Measurements from ENCODE around the gene PARD3.

PARD3 gene

DNA sequence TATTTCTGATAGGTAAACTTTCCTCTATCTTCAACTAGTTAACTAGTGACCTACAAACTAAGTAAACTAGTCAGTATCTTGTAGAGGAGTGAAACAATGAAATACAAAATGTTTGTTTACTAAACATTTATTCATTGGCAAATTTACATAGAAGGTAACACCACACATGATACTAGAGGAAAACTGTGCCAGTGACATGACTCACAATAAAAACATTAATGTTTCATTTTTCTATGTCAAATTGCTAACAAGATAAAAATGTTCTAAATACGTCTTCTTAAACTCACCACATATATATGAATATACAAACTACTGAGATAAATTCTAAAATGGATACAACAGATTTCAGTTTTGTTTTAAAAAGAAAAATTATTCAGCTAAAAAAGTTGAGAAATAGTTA is 471.3 kb downstream of the PARD3 start:
- no peak overlapping the region for H3K4me3 ChIP-seq
- no peaks in the 10 kb centered on the region for H3K36me3 ChIP-seq (replicated peaks)
- no peaks in the 10 kb centered on the region for H3K4me1 ChIP-seq
- in situ Hi-C loops (cut with MboI; ENCODE audit: low sequenced_read_pairs), result no loop called here
- no peaks in the 10 kb centered on the region for H3K27me3 ChIP-seq (ENCODE audit: low read depth)
- no peak for DNase-seq (ENCODE audit: low spot score in 2 of 2)
- H3K9me3 ChIP-seq, result no peaks in the 10 kb centered on the region

DNA sequence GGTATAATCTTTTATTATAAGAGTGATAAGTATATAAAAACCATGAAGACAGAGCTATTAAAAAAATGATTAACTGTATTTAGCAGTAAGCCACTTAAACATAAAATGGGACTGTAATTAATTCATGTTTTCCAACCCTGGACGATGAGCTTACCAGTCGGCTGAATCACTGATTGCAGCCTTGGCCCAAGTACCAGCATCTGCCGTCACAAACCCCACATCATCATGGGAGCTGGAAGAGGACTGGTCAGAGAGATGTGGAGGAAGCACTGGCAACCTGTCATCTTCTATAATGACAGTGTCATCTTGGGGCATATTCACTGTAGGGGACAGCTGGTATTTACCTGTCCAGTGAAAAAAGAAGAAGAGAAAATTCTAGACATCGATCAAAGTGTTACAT is 473.6 kb downstream of the PARD3 start:
- no peaks in the 10 kb centered on the region for H3K9me3 ChIP-seq
- H3K4me3 ChIP-seq, result no peak overlapping the region
- no peaks in the 10 kb centered on the region for H3K36me3 ChIP-seq (replicated peaks)
- in situ Hi-C loops (cut with MboI; ENCODE audit: low sequenced_read_pairs), result no loop called here
- DNase-seq (ENCODE audit: low spot score in 2 of 2), result no peak
- no peaks in the 10 kb centered on the region for H3K4me1 ChIP-seq
- no peaks in the 10 kb centered on the region for H3K27me3 ChIP-seq (ENCODE audit: low read depth)

- no peak for DNase-seq (ENCODE audit: low spot score in 2 of 2)
- Histone ChIP-seq H3K4me3 (no peak overlapping the region), H3K4me1 (no peaks in the 10 kb centered on the region), H3K36me3 (replicated peaks) (no peaks in the 10 kb centered on the region), H3K9me3 (no peaks in the 10 kb centered on the region), H3K27me3 (ENCODE audit: low read depth) (no peaks in the 10 kb centered on the region)
- in situ Hi-C loops (cut with MboI; ENCODE audit: low sequenced_read_pairs), result no loop called here
Observed at GRCh38 chr10:34340934-34341333, 474.2 kb downstream of the PARD3 start.

- no peak overlapping the region for H3K4me3 ChIP-seq
- no peaks in the 10 kb centered on the region for H3K27me3 ChIP-seq (ENCODE audit: low read depth)
- no peaks in the 10 kb centered on the region for H3K4me1 ChIP-seq
- H3K9me3 ChIP-seq, result no peaks in the 10 kb centered on the region
- DNase-seq (ENCODE audit: low spot score in 2 of 2), result no peak
- in situ Hi-C loops (cut with MboI; ENCODE audit: low sequenced_read_pairs), result no loop called here
- H3K36me3 ChIP-seq (replicated peaks), result no peaks in the 10 kb centered on the region
Observed at GRCh38 chr10:34339816-34340553, 475.1 kb downstream of the PARD3 start.

DNA sequence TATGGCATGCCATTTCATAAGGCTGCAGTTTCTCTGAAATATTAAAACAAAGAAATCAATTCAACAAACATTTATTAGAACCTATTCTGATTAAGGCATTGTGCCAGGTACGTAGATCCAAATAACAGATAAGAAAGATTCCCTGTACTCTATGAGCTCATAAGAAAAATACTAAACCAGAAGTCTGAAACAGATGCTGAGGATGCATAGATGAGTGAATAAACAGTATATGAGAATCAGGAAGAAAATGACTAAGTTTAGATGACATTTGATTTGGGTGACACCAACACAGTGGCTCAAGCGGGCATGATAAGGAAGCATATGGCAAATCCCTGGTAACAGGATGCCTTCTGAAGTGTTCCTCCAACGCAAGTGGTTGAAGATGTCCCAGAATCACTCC is 477.2 kb downstream of the PARD3 start:
- no peak overlapping the region for H3K4me3 ChIP-seq
- no peak for DNase-seq (ENCODE audit: low spot score in 2 of 2)
- no peaks in the 10 kb centered on the region for H3K9me3 ChIP-seq
- H3K4me1 ChIP-seq, result peaks cover 5% of the 10 kb centered on the region
- H3K36me3 ChIP-seq (replicated peaks), result no peaks in the 10 kb centered on the region
- H3K27me3 ChIP-seq (ENCODE audit: low read depth), result no peaks in the 10 kb centered on the region
- in situ Hi-C loops (cut with MboI; ENCODE audit: low sequenced_read_pairs), result no loop called here

DNA sequence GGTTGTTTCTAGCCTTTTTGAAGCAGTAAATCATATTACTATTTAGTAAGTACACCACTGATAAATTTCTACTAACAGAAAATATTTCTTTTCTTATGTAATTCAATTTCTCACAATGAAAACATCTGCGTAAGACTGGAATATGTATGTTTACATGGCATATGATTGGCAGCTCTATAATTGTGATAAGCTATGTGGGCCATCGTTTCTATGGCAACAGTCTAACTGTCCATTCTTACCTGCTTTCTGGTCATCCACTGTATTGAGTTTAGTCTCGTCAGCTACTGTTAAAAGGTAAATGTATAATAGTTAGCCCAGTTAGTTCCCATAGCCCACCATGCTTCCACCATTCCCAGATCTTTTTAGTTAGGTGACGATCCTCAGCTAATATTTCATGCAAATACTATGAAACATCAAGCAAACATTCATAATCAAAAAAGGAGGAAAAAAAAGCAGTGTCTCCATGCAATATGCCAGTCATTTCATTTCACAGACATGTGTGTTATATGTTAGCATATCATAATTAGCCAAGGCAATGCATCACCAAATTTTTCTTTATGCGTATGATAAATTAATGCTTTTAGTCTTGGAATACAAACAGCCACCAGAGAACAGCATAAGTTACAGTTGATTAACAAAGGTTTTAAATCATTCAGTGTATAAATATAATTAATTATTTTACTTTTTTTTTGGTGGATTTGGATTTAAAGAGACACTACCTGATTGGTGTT is 479.0 kb downstream of the PARD3 start:
- in situ Hi-C loops (cut with MboI; ENCODE audit: low sequenced_read_pairs), result no loop called here
- Histone ChIP-seq H3K4me3 (no peak overlapping the region), H3K9me3 (no peaks in the 10 kb centered on the region), H3K27me3 (ENCODE audit: low read depth) (no peaks in the 10 kb centered on the region), H3K4me1 (peaks cover 5% of the 10 kb centered on the region), H3K36me3 (replicated peaks) (no peaks in the 10 kb centered on the region; the same call in 1 of the 2 replicates)
- no peak for DNase-seq (ENCODE audit: low spot score in 2 of 2)

DNA sequence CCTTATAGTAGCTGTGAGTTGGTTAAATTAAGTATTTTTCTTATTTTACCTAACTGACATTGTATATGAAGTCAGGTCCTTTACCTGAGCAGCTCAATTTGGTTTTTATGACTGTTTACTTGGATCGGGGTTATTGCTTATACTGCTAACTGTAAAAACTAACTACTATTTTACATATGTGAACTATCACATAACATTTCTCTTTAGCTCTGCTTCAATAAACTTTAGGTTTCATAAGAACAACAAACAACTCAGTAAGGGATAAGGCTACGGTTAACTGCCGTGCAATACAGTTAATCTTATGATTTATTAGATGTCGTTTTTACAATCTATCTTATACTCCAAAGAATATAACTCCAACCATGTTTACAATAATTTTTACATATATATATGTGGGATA is 480.2 kb downstream of the PARD3 start:
- in situ Hi-C loops (cut with MboI; ENCODE audit: low sequenced_read_pairs), result no loop called here

GRCh38 chr10:34333513-34333912 is 481.6 kb downstream of the PARD3 start:
- Histone ChIP-seq H3K27me3 (ENCODE audit: low read depth) (no peaks in the 10 kb centered on the region), H3K9me3 (no peaks in the 10 kb centered on the region), H3K4me3 (no peak overlapping the region), H3K4me1 (peaks cover 5% of the 10 kb centered on the region), H3K36me3 (replicated peaks) (no peaks in the 10 kb centered on the region; the same call in 1 of the 2 replicates)
- DNase-seq (ENCODE audit: low spot score in 2 of 2), result no peak
- in situ Hi-C loops (cut with MboI; ENCODE audit: low sequenced_read_pairs), result no loop called here

More for the DNA sequence above, 480.2 kb downstream of the PARD3 start:
- DNase-seq (ENCODE audit: low spot score in 2 of 2), result no peak
- peaks cover 5% of the 10 kb centered on the region for H3K4me1 ChIP-seq
- no peaks in the 10 kb centered on the region; the same call in 1 of the 2 replicates for H3K36me3 ChIP-seq (replicated peaks)
- no peaks in the 10 kb centered on the region for H3K27me3 ChIP-seq (ENCODE audit: low read depth)
- no peak overlapping the region for H3K4me3 ChIP-seq
- H3K9me3 ChIP-seq, result no peaks in the 10 kb centered on the region

DNA sequence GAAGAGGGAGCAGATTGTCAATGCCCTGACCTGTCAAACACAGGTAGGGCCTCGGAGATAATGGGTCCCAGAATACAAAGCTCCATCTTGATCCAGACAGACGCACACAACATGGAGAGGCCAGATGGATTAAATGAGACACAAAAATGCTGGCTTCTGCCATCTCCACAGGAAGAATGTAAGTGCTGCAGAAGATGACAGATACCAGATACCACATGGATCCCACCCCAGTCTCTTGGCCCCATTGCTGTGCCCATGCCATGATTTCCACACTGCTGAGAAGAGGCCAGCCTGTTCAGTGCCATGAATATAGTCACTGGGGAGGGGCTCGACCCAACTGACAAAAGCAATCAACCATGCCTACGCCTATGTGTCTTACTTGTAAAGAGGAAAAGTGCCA is 487.9 kb downstream of the PARD3 start:
- Histone ChIP-seq H3K9me3 (no peaks in the 10 kb centered on the region), H3K4me3 (no peak overlapping the region), H3K4me1 (peaks cover 5% of the 10 kb centered on the region; the same call in 1 of the 2 replicates), H3K27me3 (ENCODE audit: low read depth) (no peaks in the 10 kb centered on the region), H3K36me3 (replicated peaks) (no peaks in the 10 kb centered on the region; the same call in 1 of the 2 replicates)
- no peak for DNase-seq (ENCODE audit: low spot score in 2 of 2)
- in situ Hi-C loops (cut with MboI; ENCODE audit: low sequenced_read_pairs), result no loop called here

- Histone ChIP-seq H3K4me1 (peaks cover 19% of the 10 kb centered on the region), H3K9me3 (no peaks in the 10 kb centered on the region), H3K27me3 (ENCODE audit: low read depth) (no peaks in the 10 kb centered on the region), H3K36me3 (replicated peaks) (no peaks in the 10 kb centered on the region), H3K4me3 (no peak overlapping the region)
- in situ Hi-C loops (cut with MboI; ENCODE audit: low sequenced_read_pairs), result no loop called here
- no peak for DNase-seq (ENCODE audit: low spot score in 2 of 2)
Observed at GRCh38 chr10:34323192-34323591, 491.9 kb downstream of the PARD3 start.

DNA sequence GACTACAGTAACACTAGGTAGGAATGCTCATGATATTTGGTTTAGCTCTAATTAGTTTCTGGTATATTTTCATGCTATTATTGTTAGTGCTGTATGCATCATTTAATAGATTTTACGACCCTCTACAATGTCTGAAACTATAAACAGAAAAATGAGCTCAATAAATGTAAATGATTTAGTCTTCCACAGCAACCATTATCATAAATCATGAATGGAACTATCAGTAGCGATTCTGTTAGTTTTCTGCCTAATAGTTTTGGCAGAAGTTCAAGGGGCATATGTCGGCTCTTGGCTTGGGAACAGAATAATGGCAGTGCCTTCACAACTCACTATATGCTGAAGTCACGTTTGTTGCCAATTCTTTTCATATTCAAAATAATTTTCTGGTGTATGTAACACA is 494.8 kb downstream of the PARD3 start:
- no peak overlapping the region for H3K4me3 ChIP-seq
- H3K36me3 ChIP-seq (replicated peaks), result no peaks in the 10 kb centered on the region
- DNase-seq (ENCODE audit: low spot score in 2 of 2), result no peak
- in situ Hi-C loops (cut with MboI; ENCODE audit: low sequenced_read_pairs), result no loop called here
- peaks cover 19% of the 10 kb centered on the region for H3K4me1 ChIP-seq
- no peaks in the 10 kb centered on the region for H3K9me3 ChIP-seq
- H3K27me3 ChIP-seq (ENCODE audit: low read depth), result no peaks in the 10 kb centered on the region

GRCh38 chr10:34319197-34319846 is 495.8 kb downstream of the PARD3 start:
- DNase-seq (ENCODE audit: low spot score in 2 of 2), result peak; percentile 49 to 58
- H3K27me3 ChIP-seq (ENCODE audit: low read depth), result no peaks in the 10 kb centered on the region
- no peaks in the 10 kb centered on the region for H3K36me3 ChIP-seq (replicated peaks)
- H3K4me3 ChIP-seq, result no peak overlapping the region
- in situ Hi-C loops (cut with MboI; ENCODE audit: low sequenced_read_pairs), result no loop called here
- H3K9me3 ChIP-seq, result no peaks in the 10 kb centered on the region
- H3K4me1 ChIP-seq, result peaks cover 19% of the 10 kb centered on the region

- Histone ChIP-seq H3K36me3 (replicated peaks) (no peaks in the 10 kb centered on the region), H3K4me3 (no peak overlapping the region), H3K4me1 (peaks cover 14% of the 10 kb centered on the region), H3K27me3 (ENCODE audit: low read depth) (no peaks in the 10 kb centered on the region), H3K9me3 (no peaks in the 10 kb centered on the region)
- no peak for DNase-seq (ENCODE audit: low spot score in 2 of 2)
- in situ Hi-C loops (cut with MboI; ENCODE audit: low sequenced_read_pairs), result no loop called here
Observed at GRCh38 chr10:34316154-34316553, 498.9 kb downstream of the PARD3 start.

DNA sequence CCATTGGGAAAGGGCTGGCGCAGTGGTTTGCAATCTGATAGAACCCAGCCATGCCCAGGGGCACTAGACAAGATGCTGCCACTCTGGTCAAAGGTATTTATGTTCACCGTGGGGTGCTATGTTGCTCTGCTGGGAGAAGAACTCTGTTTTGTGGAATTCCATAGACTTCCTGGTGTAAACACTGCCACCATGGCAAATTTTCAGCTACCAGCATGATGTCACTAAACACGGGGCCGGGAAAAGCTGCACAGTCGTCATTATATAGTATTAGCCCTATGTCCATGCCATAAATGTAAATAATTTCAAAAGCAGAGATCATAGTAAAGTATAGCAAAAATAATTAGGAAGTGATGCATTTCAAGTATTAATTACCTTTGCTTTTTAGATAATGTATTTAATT is 500.6 kb downstream of the PARD3 start:
- no peak overlapping the region for H3K4me3 ChIP-seq
- H3K27me3 ChIP-seq (ENCODE audit: low read depth), result no peaks in the 10 kb centered on the region
- H3K36me3 ChIP-seq (replicated peaks), result no peaks in the 10 kb centered on the region
- no peaks in the 10 kb centered on the region for H3K9me3 ChIP-seq
- in situ Hi-C loops (cut with MboI; ENCODE audit: low sequenced_read_pairs), result no loop called here
- no peak for DNase-seq (ENCODE audit: low spot score in 2 of 2)
- H3K4me1 ChIP-seq, result peaks cover 2% of the 10 kb centered on the region
